GM11168 (cell line): ENCODE results near the gene LMBRD2.

ENCODE experiments used
- in situ Hi-C: fragments of 300-500 bp; cut with MboI; formaldehyde crosslinking; loops from one replicate; pipeline ENCODE4 v1.12.0; 2022; ENCODE audit warnings: low sequenced_read_pairs; ENCODE audit not compliant: unreplicated experiment

Gene LMBRD2

GRCh38 chr5:36125868-36126267 lies 25.8 kb downstream of the LMBRD2 start:
- in situ Hi-C loops: no loop called here

DNA sequence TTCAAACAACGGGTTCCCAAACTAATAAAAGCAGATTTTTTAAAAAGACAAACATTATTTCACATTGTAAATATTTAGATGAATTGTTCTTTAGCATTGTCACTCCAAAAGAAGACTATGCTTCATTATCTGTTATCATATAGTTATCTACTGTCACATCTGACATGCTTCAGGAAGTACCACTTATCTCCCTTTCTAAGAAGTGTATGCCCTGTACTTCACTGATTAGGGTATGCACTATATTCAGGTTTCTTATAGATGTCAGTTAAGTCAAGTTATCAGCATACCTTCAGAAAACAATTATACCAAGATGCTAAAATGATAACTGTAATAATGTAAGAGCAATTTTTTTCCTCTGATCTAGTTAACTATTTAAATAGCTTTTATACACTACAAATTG lies 40.4 kb downstream of the LMBRD2 start:
- in situ Hi-C loops: no loop called here

DNA sequence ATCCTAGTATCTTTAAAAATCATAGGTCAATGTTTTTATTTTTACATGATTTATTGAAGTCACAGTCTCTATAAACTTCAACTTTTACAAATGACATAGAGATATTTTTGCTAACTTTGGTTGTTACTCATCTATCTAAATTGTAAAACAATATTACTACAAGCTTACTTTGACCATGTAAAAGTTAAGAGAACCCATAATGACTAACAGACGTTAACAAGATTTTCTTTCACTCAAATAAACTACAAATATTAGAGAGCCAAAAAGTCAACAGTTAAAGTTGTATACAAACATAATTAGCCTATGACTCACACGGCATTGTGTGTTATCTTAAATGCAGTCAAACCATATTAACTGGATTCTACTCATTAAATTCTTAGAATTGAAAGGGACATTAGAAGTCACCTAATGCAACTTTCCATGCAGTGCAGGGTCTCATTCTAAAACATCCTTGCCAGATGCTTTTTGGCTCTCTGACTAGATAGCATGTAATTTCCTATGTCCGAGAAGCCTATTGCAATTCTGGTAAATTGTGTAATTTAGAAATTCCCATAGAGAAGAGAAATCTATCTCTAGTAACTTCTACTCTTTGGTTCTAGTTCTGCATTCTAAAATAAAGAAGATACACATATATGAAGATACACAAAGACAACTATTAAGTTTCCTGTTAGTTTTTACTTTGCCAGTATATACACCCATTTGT lies 42.8 kb downstream of the LMBRD2 start:
- in situ Hi-C loops: no loop called here

DNA sequence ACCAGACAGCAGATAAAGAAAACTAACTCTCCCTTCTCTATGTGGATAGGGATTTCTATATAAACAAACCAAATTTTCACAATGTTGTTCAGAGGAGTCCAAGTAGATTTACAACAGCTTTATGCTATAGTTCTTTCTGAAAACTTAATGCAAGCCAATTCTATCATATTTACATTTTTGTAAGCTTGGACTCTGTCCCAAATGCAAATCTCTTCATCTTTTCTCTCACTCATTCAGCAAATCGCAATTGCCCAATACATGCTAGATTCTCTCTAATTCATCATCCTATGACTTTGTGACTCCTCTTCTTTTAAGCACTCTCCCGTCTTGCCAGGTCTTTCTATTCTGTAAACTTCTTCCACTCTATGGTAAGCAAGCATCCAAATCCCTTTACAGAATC lies 45.9 kb downstream of the LMBRD2 start:
- in situ Hi-C loops: no loop called here

DNA sequence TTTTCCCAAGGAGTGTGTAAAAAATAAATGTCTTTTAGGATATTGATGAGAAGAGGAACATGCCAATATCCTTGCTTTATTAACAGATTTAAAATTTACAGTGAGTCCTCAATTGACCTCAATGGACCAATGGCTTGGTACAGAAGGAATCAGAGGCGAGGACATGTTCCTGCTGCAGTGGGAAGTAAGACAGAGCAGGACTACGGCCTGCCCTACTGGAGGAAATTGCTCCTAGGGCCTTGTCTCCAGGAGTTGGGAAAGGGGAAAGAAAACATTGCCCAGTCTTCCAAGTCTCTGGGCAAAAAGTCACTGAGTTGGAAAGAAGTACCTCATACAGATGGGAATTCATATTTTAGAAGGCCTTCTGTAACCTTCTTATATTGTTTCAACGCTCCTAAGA lies 51.9 kb downstream of the LMBRD2 start:
- in situ Hi-C loops: no loop called here

DNA sequence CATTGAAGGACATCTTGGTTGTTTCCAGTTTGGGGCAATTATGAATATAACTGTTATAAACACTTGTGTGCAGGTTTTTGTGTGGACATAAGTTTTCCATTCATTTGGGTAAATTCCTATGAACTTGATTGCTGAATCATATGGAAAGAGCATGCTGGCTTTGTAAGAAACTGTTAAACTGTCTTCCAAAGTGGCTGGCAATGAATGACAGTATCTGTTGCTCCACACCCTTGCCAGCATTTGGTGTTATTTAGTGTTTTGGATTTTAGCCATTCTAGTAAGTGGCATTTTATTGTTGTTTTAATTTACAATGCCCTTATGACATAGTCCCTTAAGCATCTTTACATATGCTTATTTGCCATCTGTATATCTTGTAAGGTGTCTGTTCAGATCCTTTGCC lies 55.2 kb downstream of the LMBRD2 start:
- in situ Hi-C loops: no loop called here

DNA sequence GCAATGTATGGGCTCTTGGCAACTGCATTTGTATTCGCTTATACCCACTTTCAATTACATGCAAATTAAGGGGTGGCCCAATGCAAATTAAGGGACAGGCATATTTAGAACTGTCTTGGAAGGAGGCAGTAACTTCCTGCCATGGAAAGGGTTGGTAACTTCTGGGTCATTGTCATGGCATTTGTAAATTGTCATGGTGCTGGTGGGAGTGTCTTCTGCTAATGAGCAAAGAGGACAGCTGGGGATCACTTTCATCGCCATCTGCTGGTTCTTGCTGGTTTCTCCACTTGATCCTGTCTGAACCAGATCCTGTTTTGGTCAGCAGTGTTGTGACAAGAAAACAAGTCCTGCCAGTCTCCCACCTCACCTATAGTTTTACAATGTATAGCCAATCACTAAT lies 61.7 kb downstream of the LMBRD2 start:
- in situ Hi-C loops: no loop called here

DNA sequence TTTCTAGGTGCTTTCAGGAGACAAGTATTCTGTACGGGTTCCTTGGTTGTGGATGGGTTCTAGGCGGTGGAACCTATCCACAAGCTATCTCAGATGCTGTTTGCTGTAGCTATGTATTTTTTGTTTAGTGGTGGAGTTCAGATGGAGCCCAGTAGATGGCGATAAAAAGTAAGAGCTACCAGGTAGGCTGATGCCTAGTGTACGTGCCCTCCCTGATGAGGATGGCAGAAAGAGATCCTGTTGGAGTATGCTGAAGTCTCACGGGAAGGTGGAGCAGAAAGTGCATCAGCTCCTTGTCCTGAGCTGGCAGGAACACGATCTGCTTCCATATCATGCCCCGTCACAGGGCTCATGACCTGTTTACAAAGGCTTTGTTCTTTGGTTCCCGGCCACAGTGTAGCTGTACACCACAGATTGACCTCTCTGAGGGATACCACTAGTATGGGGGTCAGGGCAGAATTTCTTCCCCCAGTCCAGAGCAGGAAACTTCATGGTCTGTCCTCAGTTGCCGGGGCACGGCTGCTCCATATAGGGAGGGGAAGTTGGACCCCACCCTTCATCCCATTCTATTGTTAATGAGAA lies 72.4 kb downstream of the LMBRD2 start:
- in situ Hi-C loops: no loop called here

DNA sequence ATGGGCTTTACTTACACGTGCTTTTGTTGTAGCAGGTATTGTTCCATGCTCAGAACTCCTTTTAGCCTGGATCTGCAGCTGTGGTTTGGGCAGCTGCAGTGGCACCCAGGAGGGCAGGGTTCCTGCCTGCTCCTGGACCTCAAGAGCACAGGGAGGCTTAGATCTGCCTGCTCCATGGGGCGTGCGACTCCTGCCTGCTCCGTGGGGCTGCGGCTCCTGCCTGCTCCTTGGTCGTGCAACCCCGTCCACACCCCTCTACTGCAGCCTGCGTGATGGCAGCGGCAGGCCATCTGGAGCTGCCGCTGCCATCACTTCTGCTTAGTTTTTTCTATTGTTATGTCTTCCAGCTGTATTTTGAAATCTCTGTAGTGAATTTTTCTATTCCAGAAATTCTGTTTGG lies 73.3 kb downstream of the LMBRD2 start:
- in situ Hi-C loops: no loop called here

- in situ Hi-C loops: no loop called here
Observed at GRCh38 chr5:36073595-36074216, 78.0 kb downstream of the LMBRD2 start.

- in situ Hi-C loops: no loop called here
Observed at GRCh38 chr5:36070687-36071571, 80.8 kb downstream of the LMBRD2 start.

DNA sequence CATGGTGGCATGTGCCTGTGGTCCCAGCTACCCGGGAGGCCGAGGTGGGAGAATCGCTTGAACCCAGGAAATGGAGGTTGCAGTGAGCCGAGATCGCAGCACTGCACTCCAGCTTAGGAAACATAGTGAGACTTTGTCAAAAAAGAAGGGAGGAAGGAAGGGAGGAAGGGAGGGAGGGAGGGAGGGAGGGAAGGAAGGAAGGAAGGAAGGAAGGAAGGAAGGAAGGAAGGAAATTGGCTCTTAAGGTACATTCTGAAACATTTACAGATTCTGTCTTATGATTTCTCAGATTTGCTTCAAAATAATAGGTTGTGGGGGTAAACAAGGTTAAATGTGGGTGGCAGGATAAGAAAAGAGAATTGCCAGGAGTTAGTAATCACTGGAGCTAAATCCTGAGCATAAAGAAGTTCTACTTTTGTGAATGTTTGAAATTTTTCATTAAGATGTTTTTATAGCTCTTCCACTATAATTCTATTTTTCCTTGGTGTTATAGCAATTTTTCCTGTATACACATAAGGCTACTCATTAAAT lies 82.9 kb downstream of the LMBRD2 start:
- in situ Hi-C loops: no loop called here

DNA sequence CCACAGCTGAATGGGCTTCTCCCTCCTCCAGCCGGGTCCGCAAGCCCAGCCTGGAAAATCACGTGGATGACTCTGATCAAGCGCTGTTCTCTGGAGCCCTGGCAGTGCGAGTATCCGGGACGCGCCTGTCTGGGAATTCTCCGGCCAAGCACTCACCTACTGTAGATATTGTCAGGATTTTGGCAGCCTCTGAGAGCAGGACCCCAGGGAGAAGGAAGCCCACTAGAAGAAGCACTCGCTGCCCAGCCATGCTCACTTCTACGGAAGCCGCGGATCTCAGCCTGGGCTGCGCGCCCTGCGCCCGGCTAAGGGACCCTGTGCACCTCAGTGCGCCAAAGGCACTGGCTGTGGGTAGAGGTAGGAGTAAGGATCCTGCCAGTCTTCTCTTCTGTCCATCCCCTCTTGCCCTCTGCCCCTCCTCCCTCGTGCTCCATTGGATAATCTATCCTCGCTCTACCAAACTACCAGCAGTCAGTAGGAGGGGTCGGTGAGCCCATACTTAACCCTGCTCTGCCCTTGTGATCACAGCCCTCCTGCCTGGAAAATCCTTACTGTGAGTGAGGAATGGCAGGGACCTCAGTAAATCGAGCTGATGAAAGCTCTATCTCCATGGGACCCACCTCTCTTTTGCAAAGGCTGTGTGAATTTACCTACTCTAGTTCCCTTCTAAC lies 85.0 kb downstream of the LMBRD2 start, which contains the start of gene UGT3A2:
Gene UGT3A2, minus strand, starts transcription at position 343 of the 671 bp plus-strand sequence. Its CDS starts 93 bp downstream, at position 250.
- in situ Hi-C loops: no loop called here

- in situ Hi-C loops: no loop called here
Observed at GRCh38 chr5:36066001-36066539, 85.6 kb downstream of the LMBRD2 start.

GRCh38 chr5:36060420-36060887 lies 91.2 kb downstream of the LMBRD2 start:
- in situ Hi-C loops: no loop called here

DNA sequence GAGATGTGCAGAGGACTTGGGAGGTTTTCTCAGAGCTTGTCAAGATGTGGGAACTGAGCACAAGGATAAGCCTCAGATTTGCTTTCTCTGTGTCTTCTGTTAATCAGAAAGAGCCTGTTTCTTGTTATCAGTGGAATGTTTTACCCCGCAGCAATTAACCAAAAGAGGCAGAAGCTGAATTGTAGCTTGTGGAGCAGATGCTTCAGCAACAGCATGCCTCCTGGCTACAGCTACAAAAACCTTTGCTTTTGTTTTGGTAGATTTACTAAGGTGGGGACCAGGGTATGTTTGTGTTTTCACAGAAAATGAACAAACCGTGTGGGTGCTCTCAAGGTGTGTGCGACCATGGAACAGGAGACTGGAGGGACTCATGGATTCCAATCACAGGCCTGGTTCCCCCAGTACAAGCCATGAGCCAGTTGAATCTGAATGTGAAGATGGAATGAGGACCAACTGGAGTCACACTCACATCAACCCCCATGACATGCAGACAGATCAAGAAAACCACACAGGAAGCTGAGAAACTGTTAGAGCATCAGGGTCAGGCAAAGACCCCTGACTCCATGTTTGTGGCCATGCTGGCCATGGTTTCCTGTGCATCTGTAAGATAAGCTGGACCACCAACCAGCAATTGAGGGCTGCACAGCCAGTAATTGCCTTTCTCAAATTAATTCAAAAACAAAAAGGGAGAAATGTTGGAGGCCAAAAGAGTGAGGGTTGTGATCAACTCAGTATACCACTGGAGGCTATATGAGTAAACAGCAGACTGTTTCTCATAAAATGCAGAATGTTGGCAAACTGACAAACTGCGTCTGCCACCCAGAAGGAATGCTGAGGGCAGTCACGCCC lies 91.9 kb downstream of the LMBRD2 start:
- in situ Hi-C loops: no loop called here

- in situ Hi-C loops: no loop called here
Observed at GRCh38 chr5:36058776-36059175, 92.9 kb downstream of the LMBRD2 start.

DNA sequence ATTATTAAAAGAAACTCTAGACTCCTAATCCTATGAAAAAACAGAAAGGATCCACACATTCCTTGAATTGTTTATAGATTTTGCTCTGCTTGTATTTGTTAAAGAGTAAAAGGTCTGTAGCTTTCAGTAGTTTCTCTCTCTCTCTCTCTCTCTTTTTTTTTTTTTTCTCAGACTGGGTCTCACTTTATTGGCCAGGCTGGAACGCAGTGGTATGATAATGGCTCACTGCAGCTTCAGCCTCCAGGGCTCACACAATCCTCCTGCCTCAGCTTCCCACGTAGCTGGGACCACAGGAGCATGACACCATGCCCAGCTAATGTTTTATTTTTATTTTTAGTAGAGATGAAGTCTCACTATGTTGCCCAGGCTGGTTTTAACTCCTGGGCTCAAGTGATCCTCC lies 94.3 kb downstream of the LMBRD2 start:
- in situ Hi-C loops: no loop called here

DNA sequence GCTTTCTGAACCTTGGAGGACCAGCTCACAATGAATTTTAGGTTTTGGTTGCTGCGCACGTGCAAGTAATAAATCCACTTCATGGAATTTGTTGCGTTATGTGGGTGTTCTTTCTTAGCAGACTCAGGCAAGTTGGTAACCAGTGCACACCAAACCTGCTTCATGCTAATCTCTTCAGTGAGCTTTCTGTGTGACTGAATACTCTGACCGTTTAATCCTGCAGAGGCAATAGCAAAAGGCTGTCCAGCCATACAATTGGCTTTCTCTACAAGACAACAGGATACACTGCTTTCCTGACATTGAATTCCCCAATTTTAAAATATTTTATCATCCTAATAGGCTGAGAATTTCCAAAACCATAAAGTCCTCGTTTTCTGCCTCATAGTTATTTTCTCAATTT lies 95.3 kb downstream of the LMBRD2 start:
- in situ Hi-C loops: no loop called here
